Subcutaneous abdominal adipose tissue (tissue), 5 donors: Measurements from ENCODE around the gene ERAL1.
"Not testable (repeated sequence)": the region's sequence is repeated elsewhere in the genome, so short reads cannot be mapped to it uniquely, and the experiment has no call there.

Experiments used
- H3K27ac ChIP-seq: one replicate; pipeline ENCODE4 v1.7.0; 2013; ENCODE audit warnings: low read depth, mild to moderate bottlenecking, inconsistent platforms, low read length, moderate library complexity
- H3K27me3 ChIP-seq, 5 donors: one replicate each; pipeline ENCODE4 v1.7.0; 2013; ENCODE audit warnings: low read length in 5 of 5, inconsistent platforms in 1 of 5; ENCODE audit not compliant: control insufficient read depth in 5 of 5, insufficient read depth in 4 of 5
- H3K36me3 ChIP-seq, 5 donors: one replicate each; pipeline ENCODE4 v1.7.0; 2013; ENCODE audit warnings: low read length in 5 of 5; ENCODE audit not compliant: control insufficient read depth in 5 of 5, insufficient read depth in 5 of 5
- H3K4me1 ChIP-seq, 5 donors: one replicate each; pipeline ENCODE4 v1.7.0; 2013; ENCODE audit warnings: low read length in 5 of 5, mild to moderate bottlenecking in 3 of 5, moderate library complexity in 1 of 5; ENCODE audit not compliant: control insufficient read depth in 5 of 5, insufficient read depth in 5 of 5
- H3K4me3 ChIP-seq, 5 donors: one replicate each; pipeline ENCODE4 v1.7.0; 2013; ENCODE audit warnings: low read length in 5 of 5, low read depth in 1 of 5
- H3K9ac ChIP-seq, 5 donors: one replicate each; pipeline ENCODE4 v1.7.0; 2013; ENCODE audit warnings: low read length in 5 of 5, mild to moderate bottlenecking in 4 of 5, moderate library complexity in 3 of 5
- H3K9me3 ChIP-seq, 5 donors: one replicate each; pipeline ENCODE4 v1.7.0; 2013; ENCODE audit warnings: low read length in 5 of 5; ENCODE audit not compliant: control insufficient read depth in 5 of 5
- donor health status: healthy.
- donor health status: healthy.
- donor health status: healthy.
- donor health status: healthy.
- donor health status: healthy.

Gene ERAL1

DNA sequence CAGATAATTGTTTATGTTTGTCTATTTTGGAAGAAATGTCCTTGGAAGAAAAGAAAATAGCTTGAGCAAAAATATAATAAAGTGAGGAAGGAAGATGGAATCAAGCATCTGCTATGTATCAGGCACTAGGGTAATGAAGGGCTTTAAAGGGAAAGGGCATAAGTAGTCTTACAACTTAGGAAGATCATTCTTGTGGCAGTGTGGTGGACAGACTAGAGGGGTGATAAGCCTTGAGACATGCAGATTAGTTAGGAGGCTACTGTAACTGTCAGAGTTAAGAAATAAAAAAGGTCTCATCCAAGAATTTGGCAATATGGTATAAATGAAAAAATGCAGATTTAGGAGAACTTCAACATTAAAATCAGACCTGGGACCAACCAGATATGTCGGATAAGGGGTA lies 27.1 kb upstream of the ERAL1 start:
- Histone ChIP-seq H3K9ac (no peak overlapping the region), H3K36me3 (no peaks in the 10 kb centered on the region), H3K9me3 (peaks cover 0 to 2% (median 0%) of the 10 kb centered on the region in 5 donors), H3K27me3 (no peaks in the 10 kb centered on the region), H3K4me1 (peaks cover 1 to 23% (median 9%) of the 10 kb centered on the region in 5 donors), H3K4me3 (no peak overlapping the region), H3K27ac (no peak overlapping the region)

DNA sequence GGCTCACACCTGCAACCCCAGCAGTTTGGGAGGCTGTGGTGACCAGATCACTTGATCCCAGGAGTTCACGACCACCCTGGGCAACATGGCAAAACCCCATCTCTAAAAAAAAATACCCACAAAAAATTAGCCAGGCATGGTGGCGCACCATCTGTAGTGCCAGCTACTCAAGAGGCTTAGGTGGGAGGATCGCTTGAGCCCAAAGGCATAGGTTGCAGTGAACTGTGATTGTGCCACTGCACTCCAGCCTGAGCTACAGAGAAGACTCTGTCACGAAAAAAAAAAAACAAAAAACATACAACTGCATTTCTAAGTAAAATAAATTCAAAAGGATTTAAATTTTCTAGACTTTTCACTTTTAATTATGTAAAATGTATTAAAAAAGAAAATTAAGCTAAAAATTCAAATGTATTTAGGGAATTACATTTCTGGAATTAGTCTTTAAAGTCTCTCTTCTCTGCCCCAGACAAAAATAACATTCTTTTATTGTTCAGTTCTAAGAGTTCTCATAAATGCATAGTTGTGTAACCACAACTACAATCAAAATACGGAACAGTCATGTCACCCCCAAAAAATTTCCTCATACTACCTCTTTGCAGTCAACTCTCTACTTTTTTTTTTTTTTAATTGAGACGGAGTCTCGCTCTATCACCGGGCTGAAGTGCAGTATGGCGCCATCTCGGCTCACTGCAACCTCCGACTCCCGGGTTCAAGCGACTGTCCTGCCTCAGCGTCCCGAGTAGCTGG lies 26.3 kb upstream of the ERAL1 start:
- peaks cover 0 to 2% (median 0%) of the 10 kb centered on the region in 5 donors for H3K9me3 ChIP-seq
- no peak overlapping the region for H3K9ac ChIP-seq
- H3K36me3 ChIP-seq, result no peaks in the 10 kb centered on the region
- no peak overlapping the region for H3K4me3 ChIP-seq
- peaks cover 1 to 18% (median 5%) of the 10 kb centered on the region in 5 donors for H3K4me1 ChIP-seq
- H3K27ac ChIP-seq, result no peak overlapping the region
- H3K27me3 ChIP-seq, result no peaks in the 10 kb centered on the region

DNA sequence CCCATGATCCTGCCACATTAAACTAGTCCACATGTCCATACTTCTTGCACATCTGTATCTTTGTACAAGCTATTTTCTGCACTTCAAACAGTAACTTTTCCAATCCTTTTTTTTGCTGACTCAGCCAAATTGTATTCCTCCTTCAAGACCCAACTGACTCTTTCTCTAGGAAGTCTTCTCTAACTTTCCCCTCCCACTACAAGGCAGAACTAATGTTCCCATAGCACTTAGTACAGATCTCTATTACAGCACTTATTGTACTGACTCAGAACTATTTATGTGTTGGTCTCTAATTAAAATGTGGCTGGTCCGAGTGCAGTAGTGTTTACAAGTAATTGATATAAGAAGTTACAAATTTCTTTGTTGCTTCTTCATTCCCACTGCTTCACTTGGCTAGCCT lies 20.4 kb upstream of the ERAL1 start:
- Histone ChIP-seq H3K36me3 (peaks cover 0 to 3% (median 0%) of the 10 kb centered on the region in 5 donors), H3K27me3 (no peaks in the 10 kb centered on the region), H3K4me3 (no peak overlapping the region), H3K4me1 (peaks cover 0 to 5% (median 0%) of the 10 kb centered on the region in 5 donors), H3K27ac (no peak overlapping the region), H3K9me3 (no peaks in the 10 kb centered on the region), H3K9ac (no peak overlapping the region)

GRCh38 chr17:28836541-28836940 lies 18.3 kb upstream of the ERAL1 start:
- not testable (repeated sequence) for H3K9me3 ChIP-seq, H3K36me3 ChIP-seq, H3K4me1 ChIP-seq, H3K27me3 ChIP-seq, H3K27ac ChIP-seq, H3K4me3 ChIP-seq, H3K9ac ChIP-seq

DNA sequence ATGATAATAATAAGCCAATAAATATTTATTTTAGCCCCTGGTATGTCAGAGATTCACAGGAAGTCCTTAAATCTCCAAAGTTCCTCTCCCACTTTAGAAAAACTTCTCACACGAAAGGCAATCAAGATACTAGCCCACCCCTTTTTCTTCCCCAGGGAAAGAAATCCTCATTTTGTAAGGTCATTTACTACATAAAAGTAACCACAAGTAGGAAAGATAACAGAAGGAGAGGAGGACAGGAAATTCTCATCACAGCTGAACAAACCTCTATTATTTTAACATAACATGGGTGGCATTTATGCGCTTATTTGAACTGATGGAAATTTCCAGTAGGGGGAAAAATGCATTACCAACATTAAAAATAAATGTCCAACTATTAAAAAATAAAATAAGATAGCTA lies 15.6 kb upstream of the ERAL1 start:
- Histone ChIP-seq H3K36me3 (peaks cover 0 to under 1% (median 0%) of the 10 kb centered on the region in 5 donors), H3K27me3 (no peaks in the 10 kb centered on the region), H3K9me3 (no peaks in the 10 kb centered on the region), H3K9ac (no peak overlapping the region), H3K27ac (no peak overlapping the region), H3K4me1 (peaks cover 0 to 19% (median 17%) of the 10 kb centered on the region in 5 donors), H3K4me3 (no peak overlapping the region)

GRCh38 chr17:28841901-28842281 lies 12.9 kb upstream of the ERAL1 start:
- Histone ChIP-seq H3K9me3 (no peaks in the 10 kb centered on the region), H3K4me1 (peaks cover 0 to 19% (median 17%) of the 10 kb centered on the region in 5 donors), H3K27ac (peak overlapping the region; percentile 93), H3K36me3 (no peaks in the 10 kb centered on the region), H3K27me3 (no peaks in the 10 kb centered on the region), H3K4me3 (peak overlapping the region; percentile 87 to 96 (median 92)), H3K9ac (peak overlapping the region; percentile 93 to 96 (median 94))

- Histone ChIP-seq H3K27me3 (no peaks in the 10 kb centered on the region), H3K36me3 (no peaks in the 10 kb centered on the region), H3K4me3 (peak within 1 kb of the TSS; percentile 87 to 96 (median 92)), H3K9me3 (no peaks in the 10 kb centered on the region), H3K9ac (peak within 1 kb of the TSS; percentile 93 to 96 (median 94)), H3K27ac (peak within 1 kb of the TSS; percentile 93), H3K4me1 (peaks cover 0 to 19% (median 17%) of the 10 kb centered on the region in 5 donors)
Measured at GRCh38 chr17:28842282-28843012, 12.4 kb upstream of the ERAL1 start, which contains the start of gene FAM222B. TSS of gene FAM222B (minus strand) at chr17:28842790. CDS start at chr17:28766667, 76,123 bp downstream.

DNA sequence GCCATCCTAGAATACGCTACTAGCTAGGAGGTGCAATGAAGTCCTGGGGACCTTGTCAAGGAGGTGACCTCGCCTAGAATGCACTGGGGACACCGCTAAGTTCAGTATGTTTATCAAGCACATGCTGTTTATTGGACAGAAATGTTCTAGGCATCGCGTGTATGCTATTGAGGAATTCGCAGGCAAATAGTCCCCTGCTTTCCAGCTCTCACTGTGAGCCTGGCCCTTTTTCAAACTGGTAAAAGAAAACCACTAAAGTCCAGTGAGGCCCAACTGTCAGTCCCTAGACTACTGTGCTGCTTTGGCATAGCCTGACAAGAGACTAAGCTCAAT lies 11.0 kb upstream of the ERAL1 start:
- Histone ChIP-seq H3K27ac (no peak overlapping the region), H3K4me3 (no peak overlapping the region), H3K9me3 (no peaks in the 10 kb centered on the region), H3K9ac (no peak overlapping the region), H3K4me1 (peaks cover 0 to 19% (median 17%) of the 10 kb centered on the region in 5 donors), H3K27me3 (no peaks in the 10 kb centered on the region), H3K36me3 (no peaks in the 10 kb centered on the region)

GRCh38 chr17:28846231-28846630 lies 8.6 kb upstream of the ERAL1 start:
- Histone ChIP-seq H3K9ac (no peak overlapping the region), H3K36me3 (no peaks in the 10 kb centered on the region), H3K4me1 (peaks cover 0 to 17% (median 14%) of the 10 kb centered on the region in 5 donors), H3K27me3 (no peaks in the 10 kb centered on the region), H3K4me3 (no peak overlapping the region), H3K9me3 (no peaks in the 10 kb centered on the region), H3K27ac (no peak overlapping the region)

- not testable (repeated sequence) for H3K4me3 ChIP-seq, H3K27ac ChIP-seq, H3K36me3 ChIP-seq, H3K9ac ChIP-seq, H3K9me3 ChIP-seq, H3K27me3 ChIP-seq
- H3K4me1 ChIP-seq, result peaks cover 0 to 12% (median 12%) of the 10 kb centered on the region in 5 donors
Measured at GRCh38 chr17:28846699-28847098, 8.1 kb upstream of the ERAL1 start.
